HL-60/S4 treated with retinoic acid at 250 ng/mL for 4 days and 3 days (cell line): Measurements from ENCODE around the gene LITAF.

Experiments used
- in situ Hi-C: fragments of 300-500 bp; cut with MboI; formaldehyde crosslinking; loops from 2 replicates; pipeline ENCODE4 v1.7.0; 2022; ENCODE audit warnings: low sequenced_read_pairs

LITAF gene

GRCh38 chr16:11554053-11554452, 32.7 kb downstream of the LITAF start:
- in situ Hi-C loops, result no loop called here

- in situ Hi-C loops, result no loop called here
These were observed 33.3 kb downstream of the LITAF start for GRCh38 chr16:11553371-11553770.

- in situ Hi-C loops, result no loop called here
These were observed 34.3 kb downstream of the LITAF start for GRCh38 chr16:11552440-11552839.

DNA sequence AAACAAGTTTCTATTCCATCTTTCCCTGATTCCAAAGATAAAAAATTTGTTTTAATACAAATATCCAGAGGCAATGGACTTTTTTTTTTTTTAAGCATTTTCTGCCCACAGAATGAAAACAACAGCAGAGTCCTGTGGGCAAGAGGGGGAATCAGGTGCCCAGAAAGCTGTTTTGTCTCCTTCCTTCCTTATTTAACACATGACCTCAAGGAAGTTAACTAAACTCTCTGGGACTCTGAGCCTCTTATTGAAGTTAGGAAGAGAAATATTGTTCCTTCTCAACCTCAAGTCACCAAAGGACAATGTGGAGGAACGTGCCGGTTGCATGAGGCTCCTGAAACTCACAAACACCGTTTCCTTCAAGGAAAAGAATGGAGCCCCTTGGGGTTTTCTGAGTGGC, 34.9 kb downstream of the LITAF start:
- in situ Hi-C loops, result no loop called here

GRCh38 chr16:11550791-11551498, 35.8 kb downstream of the LITAF start:
- in situ Hi-C loops, result no loop called here

DNA sequence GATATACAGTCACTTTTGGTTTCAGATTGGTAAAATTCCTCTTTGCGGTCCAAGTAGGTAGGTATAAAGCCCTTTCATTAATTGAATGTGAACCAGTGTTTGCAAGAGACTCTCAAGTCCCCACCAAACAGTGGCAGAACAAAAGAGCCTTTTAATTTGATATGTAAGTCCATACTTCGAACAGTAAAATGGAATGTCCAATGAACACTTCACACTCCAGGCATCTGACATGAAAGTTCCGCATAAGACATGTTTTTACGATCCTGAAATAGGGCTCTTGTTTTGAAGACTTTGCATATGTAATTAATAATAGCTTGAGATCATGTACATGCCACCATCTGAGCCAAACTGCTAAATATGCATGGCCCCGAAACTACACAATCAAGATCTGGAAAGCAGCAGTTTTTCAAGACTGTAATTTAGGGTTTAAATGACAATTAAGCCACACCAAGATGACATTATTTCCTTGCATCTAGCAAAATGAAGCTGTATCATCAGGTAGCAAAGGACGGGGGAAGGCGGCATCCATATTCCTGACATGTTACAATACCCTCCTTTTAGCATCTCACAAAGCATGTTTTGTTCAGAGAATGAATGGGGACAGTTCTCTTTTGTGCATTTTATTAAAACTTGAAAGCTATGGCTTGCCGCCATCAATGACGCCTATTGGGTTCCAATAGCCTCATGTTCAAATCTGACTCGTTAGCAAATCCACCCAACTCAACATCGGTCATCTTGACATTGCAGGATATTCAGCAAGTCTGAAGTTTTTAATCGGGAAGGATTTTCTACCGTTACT, 39.4 kb downstream of the LITAF start:
- in situ Hi-C loops, result no loop called here

DNA sequence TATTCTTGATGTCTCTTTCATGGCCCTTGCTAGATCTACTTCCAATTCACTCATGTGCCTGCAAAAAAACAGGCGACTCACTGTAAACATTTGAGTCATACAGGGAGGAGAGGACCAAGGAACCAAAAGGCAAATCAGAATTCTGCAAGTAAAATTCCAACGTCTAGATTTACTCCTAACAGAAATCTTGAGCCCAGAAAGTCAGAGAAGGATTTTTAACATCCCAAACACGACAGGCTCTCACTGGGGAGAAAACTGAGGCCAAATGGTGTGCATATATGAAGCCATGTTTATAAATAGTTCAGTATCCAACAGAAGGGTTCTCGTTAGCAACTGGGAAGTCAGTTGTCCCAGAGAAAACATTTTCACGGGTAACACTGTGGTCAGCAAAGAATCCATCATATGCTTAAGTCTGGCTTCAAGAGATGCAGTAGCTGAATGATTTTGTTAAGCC, 40.1 kb downstream of the LITAF start:
- in situ Hi-C loops, result no loop called here

DNA sequence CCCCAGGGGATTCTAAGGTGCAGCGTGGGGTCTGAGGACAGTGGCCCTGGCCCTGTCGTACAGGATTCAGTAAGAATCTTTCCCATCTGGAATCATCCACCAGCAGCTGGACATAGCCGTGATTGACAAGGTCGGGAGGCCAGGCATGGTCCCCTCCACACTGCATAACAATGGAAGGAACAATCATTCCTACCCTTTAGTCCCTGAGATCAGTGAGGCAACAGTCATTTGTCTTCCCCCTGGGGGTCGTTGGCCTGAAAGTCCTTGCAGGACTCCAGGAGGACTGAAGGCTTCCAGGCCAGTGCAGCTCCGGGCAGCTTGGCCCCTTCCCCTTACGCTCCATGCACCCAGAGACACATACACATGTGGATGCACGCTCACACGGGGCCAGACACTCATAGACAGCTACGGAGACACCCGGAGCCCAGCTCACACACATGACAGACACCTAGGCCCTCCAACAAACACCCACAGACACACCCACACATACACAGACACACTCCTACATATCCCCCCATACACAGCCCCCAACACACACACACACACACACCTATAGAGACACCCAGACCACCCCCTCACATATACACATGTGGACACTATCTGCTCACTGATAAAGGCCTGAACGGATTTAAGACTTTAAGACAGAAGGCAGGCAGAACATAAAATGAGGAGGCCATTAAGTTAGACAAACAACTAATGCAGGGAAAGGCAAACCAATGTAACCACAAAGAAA, 42.9 kb downstream of the LITAF start:
- in situ Hi-C loops, result no loop called here

GRCh38 chr16:11542069-11542744, 44.5 kb downstream of the LITAF start:
- in situ Hi-C loops, result no loop called here

- in situ Hi-C loops, result no loop called here
These were observed 47.1 kb downstream of the LITAF start for GRCh38 chr16:11539641-11540050.

- in situ Hi-C loops, result no loop called here
These were observed 47.8 kb downstream of the LITAF start for GRCh38 chr16:11538880-11539279.

DNA sequence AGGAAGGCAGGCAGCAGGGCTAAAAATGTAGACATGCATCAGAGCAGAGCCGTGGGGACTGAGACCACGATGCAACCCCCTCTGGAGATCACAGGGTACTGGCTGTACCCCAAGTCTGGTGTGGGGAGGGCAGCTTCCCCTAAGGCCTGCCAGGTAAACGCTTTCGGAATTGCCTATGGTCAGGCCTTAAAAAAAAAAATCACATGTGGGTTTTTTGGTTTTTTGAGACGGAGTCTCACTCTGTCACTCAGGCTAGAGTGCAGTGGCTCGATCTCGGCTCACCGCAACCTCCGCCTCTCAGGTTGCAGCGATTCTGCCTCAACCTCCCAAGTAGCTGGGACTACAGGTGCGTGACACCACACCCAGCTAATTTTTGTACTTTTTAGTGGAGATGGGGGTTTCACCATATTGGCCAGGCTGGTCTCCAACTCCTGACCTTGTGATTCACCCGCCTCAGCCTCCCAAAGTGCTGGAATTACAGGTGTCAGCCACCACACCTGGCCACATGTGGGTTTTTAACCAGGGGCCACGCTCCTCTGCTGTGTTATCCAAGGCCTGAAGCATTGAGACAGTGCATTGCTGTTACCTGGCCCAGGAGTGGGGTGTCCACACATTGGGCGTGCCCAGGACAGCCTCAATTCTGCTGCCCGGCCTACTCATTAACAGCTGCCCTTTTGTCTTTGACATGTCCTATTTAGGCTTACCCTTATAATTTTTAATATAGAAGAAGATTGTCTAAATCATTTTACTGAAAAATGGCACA, 50.4 kb downstream of the LITAF start:
- in situ Hi-C loops, result no loop called here

- in situ Hi-C loops, result no loop called here
These were observed 51.2 kb downstream of the LITAF start for GRCh38 chr16:11535494-11535893.

GRCh38 chr16:11534262-11534661, 52.5 kb downstream of the LITAF start:
- in situ Hi-C loops, result no loop called here

- in situ Hi-C loops, result no loop called here
These were observed 53.1 kb downstream of the LITAF start for GRCh38 chr16:11533588-11533987.

DNA sequence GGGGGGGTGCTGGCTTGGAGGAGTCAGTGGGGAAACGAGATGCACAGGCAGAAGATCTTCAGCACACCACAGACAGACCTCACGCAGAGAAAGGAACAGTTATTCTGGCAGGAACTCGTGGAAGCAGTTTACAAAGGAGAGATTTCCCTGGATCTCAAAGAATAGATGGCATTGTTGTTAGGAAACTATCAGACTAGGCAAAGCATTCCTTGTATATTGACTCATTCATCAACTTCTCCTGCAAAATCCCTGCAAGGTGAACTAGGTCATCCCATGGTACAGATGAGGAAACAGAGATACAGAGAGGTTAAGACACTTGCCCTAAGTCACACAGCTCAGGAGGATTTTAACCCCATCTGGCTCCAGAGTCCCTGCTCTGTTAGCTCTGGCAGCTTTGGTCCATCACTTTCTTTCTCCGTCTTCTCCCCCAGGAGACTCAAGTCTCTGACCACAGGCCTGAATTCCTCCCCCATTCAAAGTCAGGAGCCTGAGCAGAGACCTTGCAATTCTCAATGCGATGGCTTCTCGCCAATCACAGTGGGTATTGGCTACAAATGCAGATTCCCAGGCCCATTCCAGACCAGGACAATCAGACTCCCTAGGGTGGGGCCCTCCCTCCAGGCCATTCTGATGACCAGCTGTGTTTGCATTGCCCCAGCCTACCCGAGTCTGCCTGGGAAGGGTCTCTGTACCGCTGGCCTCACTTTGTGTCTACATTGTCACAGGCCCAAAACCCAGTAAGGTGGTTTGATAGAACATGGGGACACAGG, 56.4 kb downstream of the LITAF start:
- in situ Hi-C loops, result no loop called here

DNA sequence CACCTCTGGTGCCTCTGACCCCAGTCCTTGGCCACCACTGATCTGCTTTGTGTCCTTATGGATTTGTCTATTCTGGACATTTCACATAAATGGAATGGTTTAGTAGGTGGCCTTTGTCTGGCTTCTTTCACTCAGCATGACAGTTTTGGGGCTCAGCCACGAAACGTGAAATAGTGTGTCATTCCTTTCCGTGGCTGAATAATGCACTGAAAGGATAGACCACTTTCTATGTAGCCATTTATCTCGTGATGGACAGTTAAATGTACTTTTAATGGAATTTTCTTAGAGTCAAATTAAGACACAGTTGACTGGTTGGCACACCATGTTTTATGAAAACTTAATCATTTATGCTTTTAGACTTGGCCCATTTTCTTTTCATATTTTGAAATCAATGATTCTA, 57.4 kb downstream of the LITAF start:
- in situ Hi-C loops, result no loop called here

- in situ Hi-C loops, result no loop called here
These were observed 58.7 kb downstream of the LITAF start for GRCh38 chr16:11528053-11528452.

DNA sequence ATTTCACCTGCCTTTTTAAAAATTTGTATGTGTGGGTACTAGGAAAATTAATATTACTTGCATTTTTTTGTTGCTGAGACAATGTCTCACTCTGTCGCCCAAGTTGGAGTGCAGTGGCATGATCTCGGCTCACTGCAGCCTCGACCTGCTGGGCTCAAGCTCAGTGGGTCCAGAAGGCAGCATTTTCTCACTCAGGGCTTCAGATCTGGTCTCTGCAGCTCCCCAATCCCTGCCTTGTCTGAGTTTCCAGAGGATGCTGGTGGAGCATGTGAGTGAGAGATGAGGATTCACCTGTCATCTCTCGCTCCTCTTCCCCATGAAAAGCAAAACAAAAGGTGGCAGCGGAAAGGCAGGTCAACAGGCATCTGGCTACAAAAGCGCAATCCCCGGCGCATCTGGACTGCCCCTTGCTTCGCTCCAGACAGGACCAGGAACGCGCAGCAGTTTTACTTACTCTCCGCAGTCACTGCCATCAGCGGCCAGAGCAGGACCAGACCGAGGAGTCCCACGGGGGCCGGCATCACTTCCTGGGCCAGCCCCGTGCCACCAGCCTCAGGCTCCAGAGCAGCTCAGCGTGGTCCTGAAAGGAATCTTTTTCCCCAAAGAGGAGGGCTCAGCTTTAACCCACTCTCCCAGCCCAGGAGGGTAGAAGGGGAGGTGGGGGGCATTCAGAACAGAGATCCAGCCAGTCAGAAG, 59.9 kb downstream of the LITAF start:
- in situ Hi-C loops, result no loop called here
